T-cell (primary cell): Measurements from ENCODE around the gene PTPN1. TPM values are rescaled to one million over a fixed set of nuclear protein-coding genes. Genes with fewer than 3 reads are reported as not detected.

Experiments
- ATAC-seq, 4 experiments: fragments of 200-7000 bp in 3 of 4; fragments of 150-1000 bp in 1 of 4; cut with Tn5 transposase; replicated peaks in 1 of 4; 1 replicate in 3 of 4; 2 replicates in 1 of 4; pipeline ENCODE4 v1.10.0; 2021; ENCODE audit warnings: moderate library complexity in 3 of 4, mild to moderate bottlenecking in 2 of 4, moderate number of reproducible peaks in 1 of 4
- CTCF ChIA-PET, 2 donors: fragments of 300-600 bp; sonication (Branson Sonifier 250); formaldehyde crosslinking; loops; one replicate each; lab custom pipeline; 2022; ENCODE audit warnings: antibody characterized with exemption in 2 of 2; lab: Charles Lee
- POLR2A ChIA-PET, 2 donors: fragments of 300-600 bp; sonication (Branson Sonifier 250); formaldehyde crosslinking; loops; one replicate each; lab custom pipeline; 2022; ENCODE audit warnings: antibody characterized with exemption in 2 of 2; lab: Charles Lee
- DNase-seq, 35 experiments: peaks; one replicate each; pipeline versions ENCODE4 v3.0.0 to v3.0.0-alpha.2; 2013 to 2023
- H3K27ac ChIP-seq: one replicate; pipeline ENCODE4 v1.5.1; 2013; ENCODE audit warnings: low read length
- H3K27me3 ChIP-seq, 2 experiments: replicated peaks in 1 of 2; 1 replicate in 1 of 2; 2 replicates in 1 of 2; pipeline versions ENCODE4 v1.6.1 to v1.7.0; 2013; ENCODE audit warnings: low read length in 1 of 2, mixed read lengths in 1 of 2; ENCODE audit not compliant: control insufficient read depth in 2 of 2, insufficient read depth in 2 of 2; ENCODE audit errors: extremely low read depth in 1 of 2
- H3K36me3 ChIP-seq, 2 donors: 1 replicate in 1 of 2; 2 replicates in 1 of 2; pipeline versions ENCODE4 v1.6.1 to v1.7.0; 2013; ENCODE audit warnings: low read length in 1 of 2; ENCODE audit not compliant: control insufficient read depth in 2 of 2, insufficient read depth in 1 of 2; ENCODE audit errors: extremely low read depth in 1 of 2
- H3K4me1 ChIP-seq, 2 experiments: 1 replicate in 1 of 2; 2 replicates in 1 of 2; pipeline versions ENCODE4 v1.6.1 to v1.7.0; 2013; ENCODE audit warnings: low read length in 2 of 2, mixed read lengths in 1 of 2; ENCODE audit not compliant: insufficient read depth in 2 of 2, control insufficient read depth in 1 of 2; ENCODE audit errors: extremely low read depth in 1 of 2
- H3K4me3 ChIP-seq, 2 donors: 1 replicate in 1 of 2; 2 replicates in 1 of 2; pipeline versions ENCODE4 v1.5.1 to v1.7.0; 2013; ENCODE audit warnings: mild to moderate bottlenecking in 2 of 2, low read length in 1 of 2, moderate library complexity in 1 of 2; ENCODE audit not compliant: control insufficient read depth in 1 of 2; ENCODE audit errors: extremely low read depth in 1 of 2
- H3K9me3 ChIP-seq: 2 replicates; pipeline ENCODE4 v1.7.0; 2013
- H3K27ac Mint-ChIP-seq, 2 donors: one replicate each; pipeline ENCODE4 v1.8.0; 2020 to 2021; ENCODE audit warnings: mild to moderate bottlenecking in 2 of 2, mixed read lengths in 2 of 2
- H3K27me3 Mint-ChIP-seq, 2 donors: one replicate each; pipeline ENCODE4 v1.8.0; 2021 to 2022; ENCODE audit warnings: mixed read lengths in 2 of 2
- H3K36me3 Mint-ChIP-seq: one replicate; pipeline ENCODE4 v1.8.0; 2021; ENCODE audit warnings: mixed read lengths
- H3K4me1 Mint-ChIP-seq, 3 donors: one replicate each; pipeline ENCODE4 v1.8.0; 2020 to 2022; ENCODE audit warnings: mixed read lengths in 3 of 3, mild to moderate bottlenecking in 1 of 3
- H3K4me3 Mint-ChIP-seq, 3 donors: one replicate each; pipeline ENCODE4 v1.8.0; 2020 to 2022; ENCODE audit warnings: mild to moderate bottlenecking in 3 of 3, mixed read lengths in 3 of 3, moderate library complexity in 3 of 3
- H3K9me3 Mint-ChIP-seq, 3 donors: one replicate each; pipeline ENCODE4 v1.8.0; 2020 to 2022; ENCODE audit warnings: mixed read lengths in 3 of 3
- WGBS: methylation state at CpG from one replicate; pipeline ENCODE4 v1.1.5; 2013; ENCODE audit warnings: missing lambda C conversion rate; ENCODE audit not compliant: insufficient coverage; 5-methylcytosine and 5-hydroxymethylcytosine counted together
- total RNA-seq, 35 experiments: library from RNA in 6 of 35; stranded (reverse) in 6 of 35; fragments of 120-200 nt in 1 of 35; gene quantifications; one replicate each; pipeline versions ENCODE4 v1.2.1 to v1.2.4 and lab custom pipeline; 2013 to 2026

The PTPN1 gene
- total RNA-seq, 5 donors from 2014 or later (not counting 1 experiment from before 2014, with no cell fraction given), result 50.7 to 67.9 (median 55.3) TPM

GRCh38 chr20:50523552-50524167 is 13.5 kb downstream of the PTPN1 start:
- Mint-ChIP-seq H3K27me3 (no peaks in the 10 kb centered on the region), H3K27ac (peak overlapping the region; percentile 85 to 90), H3K4me3 (peak overlapping the region; percentile 7 to 54 (median 52)), H3K9me3 (no peaks in the 10 kb centered on the region), H3K36me3 (peaks cover 15% of the 10 kb centered on the region), H3K4me1 (peaks cover 53 to 58% (median 53%) of the 10 kb centered on the region in 3 donors)
- Histone ChIP-seq H3K36me3 (peaks cover 8 to 10% of the 10 kb centered on the region in 2 donors), H3K27me3 (no peaks in the 10 kb centered on the region), H3K9me3 (no peaks in the 10 kb centered on the region), H3K27ac (peak overlapping the region; percentile 25), H3K4me3 (no peak overlapping the region), H3K4me1 (peaks cover 46 to 80% of the 10 kb centered on the region in 2 experiments)
- POLR2A ChIA-PET, result interaction anchor here in 1 of 2 donors (0.6 to 0.9 kb wide), 2 partner anchors 22 to 397 kb away, joined by 3 to 6 read pairs; no protein-coding TSS in a partner anchor
- DNase-seq (no peak), ATAC-seq (peak in 1 of 4 experiments; percentile 27)
- no CpG with 5 or more reads among the region's 3 CpGs for WGBS
- CTCF ChIA-PET, result interaction anchor here in 1 of 2 donors (0.8 to 1.4 kb wide), 4 partner anchors 10 to 1026 kb away, joined by 3 to 7 read pairs (median 5); no protein-coding TSS in a partner anchor

GRCh38 chr20:50525681-50526080 is 15.5 kb downstream of the PTPN1 start:
- ATAC-seq, result no peak
- ChIA-PET CTCF (interaction anchor here (0.5 to 1.6 kb wide), 3 partner anchors 16 to 593 kb away, joined by 3 to 4 read pairs (median 3); no protein-coding TSS in a partner anchor), POLR2A (interaction anchor here in 1 of 2 donors (1.1 kb wide), 1 partner anchor 21 kb away, joined by 4 read pairs; no protein-coding TSS in a partner anchor)
- peaks cover 28 to 71% of the 10 kb centered on the region in 2 experiments for H3K4me1 ChIP-seq
- Mint-ChIP-seq H3K27me3 (no peaks in the 10 kb centered on the region), H3K36me3 (peaks cover 21% of the 10 kb centered on the region), H3K4me1 (peaks cover 42 to 48% (median 43%) of the 10 kb centered on the region in 3 donors), H3K9me3 (no peaks in the 10 kb centered on the region), H3K4me3 (no peak overlapping the region), H3K27ac (no peak overlapping the region)
- H3K27ac ChIP-seq, result no peak overlapping the region
- H3K27me3 ChIP-seq, result no peaks in the 10 kb centered on the region
- H3K4me3 ChIP-seq, result no peak overlapping the region
- H3K9me3 ChIP-seq, result no peaks in the 10 kb centered on the region
- WGBS, result 97% methylated on average over 3 of the region's 4 CpGs
- no peak for DNase-seq
- peaks cover 7 to 8% of the 10 kb centered on the region in 2 donors for H3K36me3 ChIP-seq

- no peak overlapping the region for H3K4me3 ChIP-seq
- 82% methylated on average over 3 of the region's 3 CpGs for WGBS
- no peak overlapping the region for H3K27ac ChIP-seq
- Mint-ChIP-seq H3K4me1 (peaks cover 41 to 45% (median 42%) of the 10 kb centered on the region in 3 donors), H3K27me3 (no peaks in the 10 kb centered on the region), H3K4me3 (no peak overlapping the region), H3K36me3 (peaks cover 20% of the 10 kb centered on the region), H3K9me3 (no peaks in the 10 kb centered on the region), H3K27ac (no peak overlapping the region)
- no peak for DNase-seq
- H3K4me1 ChIP-seq, result peaks cover 19 to 68% of the 10 kb centered on the region in 2 experiments
- ATAC-seq, result no peak
- H3K27me3 ChIP-seq, result no peaks in the 10 kb centered on the region
- H3K9me3 ChIP-seq, result no peaks in the 10 kb centered on the region
- POLR2A ChIA-PET, result interaction anchor here in 1 of 2 donors (1.1 kb wide), 1 partner anchor 21 kb away, joined by 4 read pairs; no protein-coding TSS in a partner anchor
- CTCF ChIA-PET, result interaction anchor here (0.5 to 1.8 kb wide), 3 partner anchors 15 to 594 kb away, joined by 3 to 4 read pairs (median 4); no protein-coding TSS in a partner anchor
- H3K36me3 ChIP-seq, result peaks cover 7 to 11% of the 10 kb centered on the region in 2 donors
These were observed 16.3 kb downstream of the PTPN1 start for GRCh38 chr20:50526403-50526989.

GRCh38 chr20:50527068-50527605 is 17.0 kb downstream of the PTPN1 start:
- no peak for DNase-seq
- Histone ChIP-seq H3K27ac (no peak overlapping the region), H3K4me1 (peaks cover 17 to 67% of the 10 kb centered on the region in 2 experiments), H3K36me3 (peaks cover 7% of the 10 kb centered on the region in 2 donors), H3K27me3 (no peaks in the 10 kb centered on the region), H3K4me3 (no peak overlapping the region), H3K9me3 (no peaks in the 10 kb centered on the region)
- ChIA-PET POLR2A (no interaction called here), CTCF (interaction anchor here in 1 of 2 donors (1.8 kb wide), 1 partner anchor 15 kb away, joined by 4 read pairs; no protein-coding TSS in a partner anchor)
- no peaks in the 10 kb centered on the region for H3K9me3 Mint-ChIP-seq
- 97% methylated on average over 5 of the region's 9 CpGs for WGBS
- peaks cover 25% of the 10 kb centered on the region for H3K36me3 Mint-ChIP-seq
- H3K4me1 Mint-ChIP-seq, result peaks cover 41 to 45% (median 42%) of the 10 kb centered on the region in 3 donors
- H3K27me3 Mint-ChIP-seq, result no peaks in the 10 kb centered on the region
- no peak for ATAC-seq
- no peak overlapping the region for H3K27ac Mint-ChIP-seq
- no peak overlapping the region for H3K4me3 Mint-ChIP-seq

GRCh38 chr20:50528129-50528528 is 17.9 kb downstream of the PTPN1 start:
- 0% methylated on average over 1 of the region's 6 CpGs for WGBS
- no peaks in the 10 kb centered on the region for H3K9me3 Mint-ChIP-seq
- H3K27me3 ChIP-seq, result no peaks in the 10 kb centered on the region
- peaks cover 43 to 45% (median 44%) of the 10 kb centered on the region in 3 donors for H3K4me1 Mint-ChIP-seq
- no peak for ATAC-seq
- H3K27me3 Mint-ChIP-seq, result no peaks in the 10 kb centered on the region
- H3K4me3 Mint-ChIP-seq, result no peak overlapping the region
- no peak overlapping the region for H3K27ac Mint-ChIP-seq
- CTCF ChIA-PET, result interaction anchor here (0.7 to 1.8 kb wide), 2 partner anchors 16 to 354 kb away, joined by 3 to 4 read pairs; no protein-coding TSS in a partner anchor
- H3K36me3 ChIP-seq, result peaks cover 7% of the 10 kb centered on the region in 2 donors
- H3K4me3 ChIP-seq, result no peak overlapping the region
- no peak for DNase-seq
- no peaks in the 10 kb centered on the region for H3K9me3 ChIP-seq
- peaks cover 21% of the 10 kb centered on the region for H3K36me3 Mint-ChIP-seq
- no peak overlapping the region for H3K27ac ChIP-seq
- H3K4me1 ChIP-seq, result peaks cover 16 to 62% of the 10 kb centered on the region in 2 experiments
- POLR2A ChIA-PET, result interaction anchor here (0.6 kb wide), 2 partner anchors 41 to 1763 kb away, joined by 5 to 6 read pairs; no protein-coding TSS in a partner anchor
